Measurements from ENCODE around the gene ATXN1. TPM values are rescaled to one million over a fixed set of nuclear protein-coding genes. Genes with fewer than 3 reads are reported as not detected.

ATXN1 gene
- total RNA-seq, 4 donors from 2014 or later = 24.9 to 48.0 (median 36.8) TPM

- Histone ChIP-seq H3K27me3 (no peaks in the 10 kb centered on the region), H3K9me3 (no peaks in the 10 kb centered on the region), H3K4me3 (no peak overlapping the region), H3K36me3 (peaks cover 0 to 3% (median 0%) of the 10 kb centered on the region in 3 donors), H3K4me1 (peaks cover 0 to 41% (median 18%) of the 10 kb centered on the region in 4 donors), H3K27ac (peak overlapping the region in 3 of 4 donors; percentile 53 to 74 (median 62))
- WGBS, 2 donors = 33 to 42% methylated on average over 13 of the region's 13 CpGs
- TF ChIP-seq CTCF (IDR thresholded peaks at IDR 0.05) = no peak
- TF ChIP-seq EP300 (IDR thresholded peaks at IDR 0.05) = no peak
- no peak for TF ChIP-seq POLR2A (IDR thresholded peaks at IDR 0.05)
- no peak for DNase-seq (ENCODE audit: low spot score in 2 of 2)
Measured at GRCh38 chr6:16747232-16748024, 13.8 kb downstream of the ATXN1 start.

- no peak for TF ChIP-seq CTCF (IDR thresholded peaks at IDR 0.05)
- no peak for TF ChIP-seq POLR2A (IDR thresholded peaks at IDR 0.05)
- TF ChIP-seq EP300 (IDR thresholded peaks at IDR 0.05) = no peak
- H3K4me1 ChIP-seq = peaks cover 0 to 42% (median 18%) of the 10 kb centered on the region in 4 donors
- no peak for DNase-seq (ENCODE audit: low spot score in 2 of 2)
- H3K27ac ChIP-seq = peak overlapping the region in 2 of 4 donors; percentile 53 to 74
- H3K27me3 ChIP-seq = no peaks in the 10 kb centered on the region
- 53 to 59% methylated on average over 3 of the region's 3 CpGs for WGBS, 2 donors
- H3K4me3 ChIP-seq = no peak overlapping the region
- peaks cover 0 to 3% (median 0%) of the 10 kb centered on the region in 3 donors for H3K36me3 ChIP-seq
- H3K9me3 ChIP-seq = no peaks in the 10 kb centered on the region
Measured at GRCh38 chr6:16746812-16747211, 14.4 kb downstream of the ATXN1 start.

- Histone ChIP-seq H3K27me3 (no peaks in the 10 kb centered on the region), H3K4me1 (peaks cover 0 to 46% (median 21%) of the 10 kb centered on the region in 4 donors), H3K27ac (peak overlapping the region in 1 of 4 donors; percentile 74), H3K9me3 (no peaks in the 10 kb centered on the region), H3K36me3 (peaks cover 0 to 3% (median 0%) of the 10 kb centered on the region in 3 donors), H3K4me3 (no peak overlapping the region)
- TF ChIP-seq POLR2A (IDR thresholded peaks at IDR 0.05) (no peak), EP300 (IDR thresholded peaks at IDR 0.05) (no peak), CTCF (IDR thresholded peaks at IDR 0.05) (no peak)
- 78 to 82% methylated on average over 3 of the region's 3 CpGs for WGBS, 2 donors
- DNase-seq (ENCODE audit: low spot score in 2 of 2) = no peak
Measured at GRCh38 chr6:16746401-16746800, 14.9 kb downstream of the ATXN1 start.

- no peak for TF ChIP-seq POLR2A (IDR thresholded peaks at IDR 0.05)
- no peak for TF ChIP-seq EP300 (IDR thresholded peaks at IDR 0.05)
- no peak for TF ChIP-seq CTCF (IDR thresholded peaks at IDR 0.05)
- WGBS, 2 donors = 87 to 91% methylated on average over 5 of the region's 5 CpGs
- peak overlapping the region in 1 of 4 donors; percentile 11 for H3K27ac ChIP-seq
- no peak for DNase-seq (ENCODE audit: low spot score in 2 of 2)
- no peak overlapping the region for H3K4me3 ChIP-seq
- H3K9me3 ChIP-seq = no peaks in the 10 kb centered on the region
- no peaks in the 10 kb centered on the region for H3K27me3 ChIP-seq
- H3K4me1 ChIP-seq = peaks cover 0 to 59% (median 30%) of the 10 kb centered on the region in 4 donors
- no peaks in the 10 kb centered on the region for H3K36me3 ChIP-seq
Measured at GRCh38 chr6:16743664-16744210, 17.5 kb downstream of the ATXN1 start.

- H3K36me3 ChIP-seq = no peaks in the 10 kb centered on the region
- no peaks in the 10 kb centered on the region for H3K27me3 ChIP-seq
- no peak for DNase-seq (ENCODE audit: low spot score in 2 of 2)
- no peaks in the 10 kb centered on the region for H3K9me3 ChIP-seq
- no peak overlapping the region for H3K4me3 ChIP-seq
- 78 to 93% methylated on average over 1 of the region's 1 CpG for WGBS, 2 donors
- peaks cover 0 to 63% (median 28%) of the 10 kb centered on the region in 4 donors for H3K4me1 ChIP-seq
- TF ChIP-seq POLR2A (IDR thresholded peaks at IDR 0.05) (no peak), EP300 (IDR thresholded peaks at IDR 0.05) (no peak), CTCF (IDR thresholded peaks at IDR 0.05) (no peak)
- H3K27ac ChIP-seq = peak overlapping the region in 1 of 4 donors; percentile 74
Measured at GRCh38 chr6:16742116-16742515, 19.1 kb downstream of the ATXN1 start.
